Skeletal muscle satellite cell (primary cell): ENCODE data around the gene ELOVL3.

Source experiments
- H3K27me3 ChIP-seq: 2 replicates; pipeline ENCODE4 v1.7.0; 2013; ENCODE audit warnings: low read length; ENCODE audit not compliant: control insufficient read depth, insufficient read depth
- H3K36me3 ChIP-seq: 2 replicates; pipeline ENCODE4 v1.7.0; 2013; ENCODE audit warnings: mild to moderate bottlenecking, control low read depth, low read length; ENCODE audit not compliant: insufficient read depth
- H3K4me1 ChIP-seq: 2 replicates; pipeline ENCODE4 v1.7.0; 2013; ENCODE audit warnings: low read length; ENCODE audit not compliant: control insufficient read depth, insufficient read depth
- H3K4me2 ChIP-seq: 2 replicates; pipeline ENCODE4 v1.7.0; 2013; ENCODE audit warnings: mild to moderate bottlenecking, low read length
- H3K4me3 ChIP-seq: 2 replicates; pipeline ENCODE4 v1.7.0; 2013; ENCODE audit warnings: low read length
- H3K9ac ChIP-seq: 2 replicates; pipeline ENCODE4 v1.7.0; 2013; ENCODE audit warnings: mild to moderate bottlenecking, low read depth, low read length, moderate library complexity
- H3K9me3 ChIP-seq: replicated peaks from 2 replicates; pipeline ENCODE4 v1.7.0; 2013; ENCODE audit warnings: mild to moderate bottlenecking, control low read depth, low read length

The ELOVL3 gene

DNA sequence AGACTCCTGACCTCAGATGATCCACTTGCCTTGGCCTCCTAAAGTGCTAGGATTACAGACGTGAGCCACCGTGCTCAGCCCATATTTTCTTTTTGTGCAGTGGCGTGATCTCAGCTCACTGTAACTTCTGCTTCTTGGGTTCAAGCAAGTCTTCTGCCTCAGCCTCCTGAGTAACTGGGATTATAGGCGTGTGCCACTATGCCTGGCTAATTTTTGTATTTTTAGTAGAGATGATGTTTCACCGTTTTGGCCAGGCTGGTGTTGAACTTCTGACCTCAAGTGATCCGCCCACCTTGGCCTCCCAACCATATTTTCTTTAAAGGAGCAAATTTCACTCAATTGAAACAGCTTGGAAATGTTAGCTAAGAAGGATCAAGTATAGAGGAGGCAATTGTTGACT lies 35.7 kb downstream of the ELOVL3 start:
- no peaks in the 10 kb centered on the region for H3K9me3 ChIP-seq
- peaks cover 41% of the 10 kb centered on the region for H3K36me3 ChIP-seq
- no peaks in the 10 kb centered on the region for H3K27me3 ChIP-seq
- peaks cover 50% of the 10 kb centered on the region for H3K4me1 ChIP-seq
- no peak overlapping the region for H3K9ac ChIP-seq
- H3K4me2 ChIP-seq = peak overlapping the region; percentile 12
- no peak overlapping the region for H3K4me3 ChIP-seq

DNA sequence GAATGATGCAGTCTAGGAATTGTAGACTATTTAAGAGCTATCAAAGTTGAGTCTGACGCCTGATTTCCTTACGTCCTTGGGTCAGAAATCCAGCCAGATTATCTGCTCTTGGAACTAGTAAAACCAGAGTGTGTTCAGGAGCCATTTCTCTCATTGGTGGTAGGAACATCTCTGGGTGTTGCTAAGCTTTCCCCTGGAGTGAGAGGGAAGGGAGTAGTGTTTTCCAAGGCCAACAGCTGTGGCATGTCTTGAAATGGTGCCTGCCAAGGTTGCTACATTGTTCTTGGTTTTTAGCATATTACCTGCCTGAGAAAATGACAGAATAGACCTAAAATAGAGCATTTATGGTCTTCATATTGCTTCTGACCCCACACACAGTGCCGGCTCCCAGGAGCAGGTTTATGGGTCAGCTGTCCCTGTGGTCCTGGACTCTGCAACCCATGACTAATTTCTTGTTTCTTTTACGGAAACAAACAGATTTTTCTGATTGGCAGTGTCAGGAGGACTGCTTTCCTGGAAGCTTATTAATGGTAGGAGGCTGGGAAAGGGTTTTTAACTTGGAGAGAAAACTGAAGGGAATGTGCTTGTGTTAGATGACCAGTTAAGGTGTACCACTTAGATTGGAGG lies 36.8 kb downstream of the ELOVL3 start:
- Histone ChIP-seq H3K36me3 (peaks cover 41% of the 10 kb centered on the region), H3K4me3 (no peak overlapping the region), H3K4me1 (peaks cover 59% of the 10 kb centered on the region), H3K4me2 (peak overlapping the region; percentile 17), H3K27me3 (no peaks in the 10 kb centered on the region), H3K9ac (peak overlapping the region; percentile 7), H3K9me3 (no peaks in the 10 kb centered on the region)

DNA sequence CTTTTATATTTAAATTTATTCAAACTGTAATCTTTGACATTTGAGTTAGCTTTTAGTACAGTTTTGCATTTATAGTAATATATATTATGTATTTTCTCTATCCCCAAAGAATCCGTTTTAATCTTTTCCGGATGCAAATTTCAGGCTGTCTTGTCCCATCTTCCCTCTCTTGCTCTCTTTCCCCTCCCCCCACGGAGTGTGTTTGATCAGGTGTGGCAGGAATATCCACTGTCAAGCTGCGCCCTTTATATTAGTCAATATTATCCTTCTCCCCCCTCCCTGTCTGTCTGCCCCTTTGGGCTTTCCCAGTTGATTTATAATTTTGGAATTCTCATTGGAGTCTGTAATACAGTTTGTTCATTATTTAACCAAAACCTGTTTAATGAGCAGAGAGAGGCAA lies 38.3 kb downstream of the ELOVL3 start:
- Histone ChIP-seq H3K36me3 (peaks cover 36% of the 10 kb centered on the region), H3K4me1 (peaks cover 74% of the 10 kb centered on the region)

DNA sequence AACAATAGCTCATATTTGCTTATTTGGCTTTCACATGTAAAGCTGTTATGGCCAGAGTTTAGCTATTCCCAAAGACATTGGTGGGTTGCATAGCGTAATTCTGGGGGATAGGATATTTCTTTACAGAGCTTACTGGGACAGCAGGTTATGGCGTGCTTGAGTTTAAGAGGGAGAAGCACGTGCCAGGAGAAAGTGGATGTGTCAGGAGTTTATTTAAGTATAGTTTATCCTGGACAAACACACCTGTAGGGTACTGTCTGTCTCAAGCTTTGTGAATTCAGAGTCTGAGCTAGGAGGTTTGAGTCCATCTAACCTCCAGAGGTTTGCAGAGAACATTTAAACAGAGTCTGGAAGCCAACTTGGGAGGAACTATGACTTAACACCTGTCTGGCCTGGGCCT lies 40.6 kb downstream of the ELOVL3 start:
- Histone ChIP-seq H3K4me2 (no peak overlapping the region), H3K4me1 (peaks cover 66% of the 10 kb centered on the region), H3K9ac (no peak overlapping the region), H3K27me3 (no peaks in the 10 kb centered on the region), H3K36me3 (peaks cover 16% of the 10 kb centered on the region), H3K4me3 (no peak overlapping the region), H3K9me3 (no peaks in the 10 kb centered on the region)

More for the DNA sequence above, 38.3 kb downstream of the ELOVL3 start:
- Histone ChIP-seq H3K9me3 (no peaks in the 10 kb centered on the region), H3K27me3 (no peaks in the 10 kb centered on the region), H3K4me3 (no peak overlapping the region), H3K4me2 (no peak overlapping the region), H3K9ac (no peak overlapping the region)

DNA sequence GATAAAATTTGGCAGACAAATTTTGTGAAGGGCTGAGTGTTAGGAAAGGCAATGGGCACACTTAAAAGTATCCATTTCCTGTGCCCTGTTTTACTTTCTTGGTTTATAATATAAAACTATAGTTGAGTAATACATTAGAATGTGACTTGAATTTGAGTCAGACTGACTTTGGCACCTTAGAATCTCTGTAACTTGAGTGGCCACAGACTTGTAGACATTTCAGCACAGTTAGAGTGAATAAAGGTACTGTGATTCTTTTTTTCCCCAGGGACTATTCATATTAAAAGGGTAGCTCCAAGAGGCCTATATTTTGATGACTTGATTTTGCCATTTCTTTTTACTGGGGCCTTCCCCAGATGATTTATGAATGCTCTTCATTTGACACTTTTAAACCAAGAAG lies 41.6 kb downstream of the ELOVL3 start:
- Histone ChIP-seq H3K27me3 (no peaks in the 10 kb centered on the region), H3K4me1 (peaks cover 58% of the 10 kb centered on the region), H3K9me3 (no peaks in the 10 kb centered on the region), H3K4me3 (peak overlapping the region; percentile 17), H3K4me2 (peak overlapping the region; percentile 67), H3K36me3 (peaks cover 13% of the 10 kb centered on the region), H3K9ac (peak overlapping the region; percentile 22)

DNA sequence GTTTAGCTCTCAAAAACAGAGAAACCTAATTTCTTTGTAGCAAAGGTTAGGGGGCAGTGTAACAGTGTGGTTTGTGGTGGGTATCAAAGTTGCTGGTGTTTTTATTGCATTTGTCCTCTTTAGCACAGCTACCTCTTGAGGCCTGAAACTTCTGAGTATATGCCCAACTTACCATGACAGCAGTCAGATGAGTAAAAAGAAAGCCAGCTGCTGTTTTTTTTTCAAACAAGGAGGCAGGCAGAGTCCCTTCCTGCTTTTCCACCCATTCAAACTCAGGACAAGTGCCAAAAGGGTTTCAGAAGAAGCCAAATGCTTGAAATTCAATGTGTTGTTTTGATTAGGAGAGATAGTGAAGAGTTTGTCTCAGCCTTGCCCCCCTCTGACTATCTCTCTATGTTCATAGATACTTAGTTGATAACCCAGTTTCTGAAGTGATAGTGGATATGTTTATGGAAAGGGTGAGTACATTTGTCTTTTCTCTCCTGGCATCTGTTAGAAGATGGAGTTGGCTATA lies 42.3 kb downstream of the ELOVL3 start:
- H3K9ac ChIP-seq = peak overlapping the region; percentile 22
- peaks cover 14% of the 10 kb centered on the region for H3K36me3 ChIP-seq

DNA sequence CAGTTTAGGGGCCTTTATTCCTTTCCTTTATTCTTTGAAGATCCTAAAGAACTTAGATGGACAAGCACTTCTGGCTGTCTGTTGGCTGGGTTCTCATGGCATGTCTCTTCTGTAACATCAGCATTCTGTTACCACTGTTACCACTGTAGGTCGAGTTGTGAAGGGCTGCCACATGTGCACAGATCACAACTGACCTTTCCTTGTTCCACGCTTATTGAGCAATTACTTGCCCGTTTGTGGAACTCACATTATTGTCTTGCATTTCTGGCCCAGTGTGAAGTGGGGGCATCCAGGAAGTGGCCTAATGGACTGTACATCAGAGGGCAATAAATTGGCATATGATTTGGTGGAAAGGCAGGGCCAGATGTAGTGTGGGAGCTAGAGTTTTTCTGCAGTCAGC lies 42.9 kb downstream of the ELOVL3 start:
- Histone ChIP-seq H3K4me1 (peaks cover 55% of the 10 kb centered on the region), H3K27me3 (no peaks in the 10 kb centered on the region), H3K9ac (peak overlapping the region; percentile 22), H3K4me3 (no peak overlapping the region), H3K4me2 (peak overlapping the region; percentile 67), H3K9me3 (no peaks in the 10 kb centered on the region), H3K36me3 (peaks cover 14% of the 10 kb centered on the region)

More for the DNA sequence above, 42.3 kb downstream of the ELOVL3 start:
- Histone ChIP-seq H3K27me3 (no peaks in the 10 kb centered on the region), H3K4me2 (peak overlapping the region; percentile 67), H3K4me3 (peak overlapping the region; percentile 17), H3K4me1 (peaks cover 55% of the 10 kb centered on the region), H3K9me3 (no peaks in the 10 kb centered on the region)

DNA sequence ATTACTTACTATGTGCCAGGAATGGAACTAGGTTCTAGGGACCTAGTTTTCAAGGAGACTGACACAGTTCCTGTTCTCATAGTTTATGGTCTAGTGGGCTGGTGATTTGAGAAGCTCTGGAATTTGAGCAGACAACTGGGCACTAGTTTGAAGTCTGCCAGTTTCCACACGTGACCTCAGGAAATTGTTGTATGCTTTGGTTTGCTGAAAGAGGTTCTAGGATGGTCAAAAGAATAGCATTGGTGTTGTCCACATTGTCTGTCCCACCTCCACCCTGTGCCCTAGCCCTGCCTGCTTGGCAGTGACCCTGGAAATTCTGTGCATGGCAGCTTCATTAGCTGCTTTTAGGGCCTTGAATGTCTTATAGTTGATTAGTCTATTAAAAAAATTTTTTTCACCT lies 48.0 kb downstream of the ELOVL3 start:
- no peak overlapping the region for H3K4me2 ChIP-seq
- H3K36me3 ChIP-seq = peaks cover 6% of the 10 kb centered on the region
- peaks cover 25% of the 10 kb centered on the region for H3K4me1 ChIP-seq
- no peak overlapping the region for H3K4me3 ChIP-seq
- H3K9me3 ChIP-seq = no peaks in the 10 kb centered on the region
- H3K9ac ChIP-seq = no peak overlapping the region
- no peaks in the 10 kb centered on the region for H3K27me3 ChIP-seq

DNA sequence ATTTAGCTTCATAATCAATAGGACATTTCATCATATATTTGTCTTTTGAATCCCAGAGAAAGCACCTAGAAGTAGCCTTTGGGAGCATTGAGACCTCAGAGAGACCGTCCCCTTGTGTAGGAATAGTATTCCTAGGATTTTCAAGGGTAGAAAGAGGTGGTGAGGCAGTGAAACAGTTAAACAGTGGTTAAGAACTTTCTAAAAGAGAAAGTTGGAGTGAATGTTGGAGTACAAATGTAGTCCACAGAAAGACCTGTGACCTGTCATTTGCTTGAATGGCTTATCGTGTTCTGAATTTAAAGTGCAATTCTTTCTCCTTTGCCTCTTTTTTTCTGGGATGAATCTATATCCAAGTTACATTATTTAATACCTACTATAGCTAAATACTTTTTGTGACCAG lies 49.2 kb downstream of the ELOVL3 start:
- H3K9ac ChIP-seq = no peak overlapping the region

DNA sequence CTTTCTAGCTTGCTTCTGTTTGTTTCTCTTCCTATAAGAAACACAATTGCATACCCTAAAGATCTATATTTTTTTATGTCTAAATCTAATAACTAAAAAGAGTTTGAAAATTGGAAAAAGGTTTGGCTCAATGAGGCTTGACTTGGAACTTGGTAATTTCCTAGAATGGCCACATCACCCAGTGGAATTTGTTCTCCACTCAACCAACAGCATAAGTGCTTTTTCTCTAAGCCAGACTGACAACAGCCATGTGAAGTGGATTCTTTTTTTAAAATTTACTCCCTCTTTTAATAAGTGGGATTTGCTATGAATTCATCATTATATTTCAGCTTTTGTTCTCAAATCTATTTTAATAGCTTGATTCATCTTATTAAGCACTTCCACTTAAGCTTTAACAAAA lies 53.0 kb downstream of the ELOVL3 start:
- H3K9ac ChIP-seq = no peak overlapping the region
- no peaks in the 10 kb centered on the region for H3K9me3 ChIP-seq
- H3K4me2 ChIP-seq = no peak overlapping the region
- H3K36me3 ChIP-seq = no peaks in the 10 kb centered on the region
- no peak overlapping the region for H3K4me3 ChIP-seq
- peaks cover 26% of the 10 kb centered on the region for H3K4me1 ChIP-seq
- H3K27me3 ChIP-seq = no peaks in the 10 kb centered on the region

More for the DNA sequence above, 49.2 kb downstream of the ELOVL3 start:
- Histone ChIP-seq H3K27me3 (no peaks in the 10 kb centered on the region), H3K4me2 (no peak overlapping the region), H3K9me3 (no peaks in the 10 kb centered on the region), H3K4me1 (peaks cover 29% of the 10 kb centered on the region), H3K4me3 (no peak overlapping the region), H3K36me3 (peaks cover 6% of the 10 kb centered on the region)
